ENCODE results near the gene PTPRF.

Gene PTPRF

DNA sequence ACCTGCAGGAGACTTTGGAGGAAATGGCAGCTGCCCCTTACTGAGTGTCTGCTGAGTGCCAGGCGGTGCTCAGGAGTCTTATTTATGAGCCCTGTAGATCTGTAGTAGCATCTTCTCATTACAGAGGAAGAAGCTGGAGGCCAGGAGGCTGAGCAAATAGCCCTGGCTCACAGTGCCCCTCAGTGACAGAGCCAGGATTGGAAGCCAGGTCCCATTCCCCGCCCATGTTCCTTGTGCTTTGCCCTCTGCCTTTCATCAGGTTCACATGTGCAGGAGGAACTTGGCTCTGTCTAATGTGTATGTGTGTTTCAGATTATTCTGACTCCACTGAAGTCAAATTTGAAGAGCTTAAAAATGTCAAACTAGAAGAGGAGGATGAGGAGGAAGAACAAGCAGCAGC, 140.5 kb downstream of the PTPRF start:
- TF ChIP-seq CEBPB (IDR thresholded peaks at IDR 0.05) (no peak), TCF12 (IDR thresholded peaks at IDR 0.05; ENCODE audit: low read depth) (no peak)

DNA sequence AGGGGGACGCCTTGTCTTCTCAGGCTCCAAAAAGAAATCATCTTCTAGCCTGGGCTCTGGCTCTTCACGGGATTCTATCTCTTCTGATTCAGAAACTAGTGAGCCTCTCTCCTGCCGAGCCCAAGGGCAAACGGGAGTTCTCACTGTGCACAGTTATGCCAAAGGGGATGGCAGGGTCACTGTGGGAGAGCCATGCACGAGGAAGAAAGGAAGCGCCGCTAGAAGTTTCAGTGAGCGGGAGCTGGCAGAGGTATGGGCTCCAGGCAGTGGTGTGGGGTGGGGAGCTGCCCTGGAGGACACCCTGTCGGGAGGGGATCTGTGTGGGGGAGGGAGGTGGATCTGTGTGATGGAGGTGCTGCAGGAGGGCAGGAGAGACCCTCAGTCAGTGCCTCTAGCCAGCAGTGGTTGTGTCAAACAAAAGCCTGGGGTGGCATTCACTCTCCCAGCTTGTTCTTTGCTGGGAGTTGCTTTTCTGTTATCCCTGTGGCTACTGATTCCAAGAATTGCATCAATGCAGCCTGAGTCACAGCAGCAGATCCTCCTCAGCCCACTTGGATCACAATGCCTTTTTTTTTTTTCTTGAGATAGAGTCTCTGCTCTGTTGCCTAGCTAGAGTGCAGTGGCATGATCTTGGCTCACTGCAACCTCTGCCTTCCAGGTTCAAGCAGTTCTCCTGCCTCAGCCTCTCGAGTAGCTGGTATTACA, 141.1 kb downstream of the PTPRF start:
- TF ChIP-seq, protein P1, sequence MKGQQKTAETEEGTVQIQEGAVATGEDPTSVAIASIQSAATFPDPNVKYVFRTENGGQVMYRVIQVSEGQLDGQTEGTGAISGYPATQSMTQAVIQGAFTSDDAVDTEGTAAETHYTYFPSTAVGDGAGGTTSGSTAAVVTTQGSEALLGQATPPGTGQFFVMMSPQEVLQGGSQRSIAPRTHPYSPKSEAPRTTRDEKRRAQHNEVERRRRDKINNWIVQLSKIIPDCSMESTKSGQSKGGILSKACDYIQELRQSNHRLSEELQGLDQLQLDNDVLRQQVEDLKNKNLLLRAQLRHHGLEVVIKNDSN (IDR thresholded peaks at IDR 0.05) = no peak
- TF ChIP-seq EP300 (IDR thresholded peaks at IDR 0.05; ENCODE audit: borderline replicate concordance) = no peak
- TF ChIP-seq TCF12 (IDR thresholded peaks at IDR 0.05; ENCODE audit: low read depth) = no peak
- TF ChIP-seq, protein P2, sequence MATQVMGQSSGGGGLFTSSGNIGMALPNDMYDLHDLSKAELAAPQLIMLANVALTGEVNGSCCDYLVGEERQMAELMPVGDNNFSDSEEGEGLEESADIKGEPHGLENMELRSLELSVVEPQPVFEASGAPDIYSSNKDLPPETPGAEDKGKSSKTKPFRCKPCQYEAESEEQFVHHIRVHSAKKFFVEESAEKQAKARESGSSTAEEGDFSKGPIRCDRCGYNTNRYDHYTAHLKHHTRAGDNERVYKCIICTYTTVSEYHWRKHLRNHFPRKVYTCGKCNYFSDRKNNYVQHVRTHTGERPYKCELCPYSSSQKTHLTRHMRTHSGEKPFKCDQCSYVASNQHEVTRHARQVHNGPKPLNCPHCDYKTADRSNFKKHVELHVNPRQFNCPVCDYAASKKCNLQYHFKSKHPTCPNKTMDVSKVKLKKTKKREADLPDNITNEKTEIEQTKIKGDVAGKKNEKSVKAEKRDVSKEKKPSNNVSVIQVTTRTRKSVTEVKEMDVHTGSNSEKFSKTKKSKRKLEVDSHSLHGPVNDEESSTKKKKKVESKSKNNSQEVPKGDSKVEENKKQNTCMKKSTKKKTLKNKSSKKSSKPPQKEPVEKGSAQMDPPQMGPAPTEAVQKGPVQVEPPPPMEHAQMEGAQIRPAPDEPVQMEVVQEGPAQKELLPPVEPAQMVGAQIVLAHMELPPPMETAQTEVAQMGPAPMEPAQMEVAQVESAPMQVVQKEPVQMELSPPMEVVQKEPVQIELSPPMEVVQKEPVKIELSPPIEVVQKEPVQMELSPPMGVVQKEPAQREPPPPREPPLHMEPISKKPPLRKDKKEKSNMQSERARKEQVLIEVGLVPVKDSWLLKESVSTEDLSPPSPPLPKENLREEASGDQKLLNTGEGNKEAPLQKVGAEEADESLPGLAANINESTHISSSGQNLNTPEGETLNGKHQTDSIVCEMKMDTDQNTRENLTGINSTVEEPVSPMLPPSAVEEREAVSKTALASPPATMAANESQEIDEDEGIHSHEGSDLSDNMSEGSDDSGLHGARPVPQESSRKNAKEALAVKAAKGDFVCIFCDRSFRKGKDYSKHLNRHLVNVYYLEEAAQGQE (IDR thresholded peaks at IDR 0.05; ENCODE audit: low read depth) = no peak
- TF ChIP-seq YY1 (IDR thresholded peaks at IDR 0.05; ENCODE audit: low read depth) = no peak

DNA sequence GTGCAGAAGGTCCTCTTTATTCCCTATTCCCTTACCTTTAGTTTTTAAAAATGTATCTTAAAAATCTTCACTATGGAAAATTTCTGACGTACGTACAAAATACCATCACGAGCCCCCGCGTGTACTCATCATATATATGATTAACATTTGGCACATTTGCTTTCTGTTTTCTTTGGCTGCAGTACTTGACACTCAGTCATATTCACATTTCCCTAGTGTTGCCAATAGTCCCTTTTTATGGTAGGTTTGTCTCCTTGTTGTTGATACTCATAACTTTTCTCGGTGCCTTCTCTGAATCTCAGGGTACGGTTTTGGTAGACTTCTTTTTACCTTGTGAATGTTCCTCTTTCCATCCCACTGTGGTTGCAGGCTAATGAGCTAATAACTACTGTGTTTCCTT, 142.6 kb downstream of the PTPRF start:
- TF ChIP-seq, protein P3, sequence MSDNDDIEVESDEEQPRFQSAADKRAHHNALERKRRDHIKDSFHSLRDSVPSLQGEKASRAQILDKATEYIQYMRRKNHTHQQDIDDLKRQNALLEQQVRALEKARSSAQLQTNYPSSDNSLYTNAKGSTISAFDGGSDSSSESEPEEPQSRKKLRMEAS (IDR thresholded peaks at IDR 0.05) = no peak
- TF ChIP-seq TEAD4 (IDR thresholded peaks at IDR 0.05) (no peak), CREB1 (IDR thresholded peaks at IDR 0.05; ENCODE audit: low read depth) (no peak), CEBPB (IDR thresholded peaks at IDR 0.05) (no peak), EP300 (IDR thresholded peaks at IDR 0.05; ENCODE audit: borderline replicate concordance) (no peak)
- TF ChIP-seq, protein P1 (IDR thresholded peaks at IDR 0.05) = no peak
